Upper lobe of left lung (tissue), 4 donors: ENCODE measurements around the gene TMC7.

Experiments used
- CTCF ChIP-seq, 6 experiments: fragments of 450-650 bp in 4 of 6; fragments of 200-600 bp in 2 of 6; sonication (generic) in 2 of 6; IDR thresholded peaks; one replicate each; pipeline ENCODE4 v1.5.1; 2016 to 2019; ENCODE audit warnings: antibody characterized with exemption in 6 of 6
- EP300 ChIP-seq, 4 donors: sonication (generic); formaldehyde crosslinking; IDR thresholded peaks; one replicate each; pipeline ENCODE4 v1.5.1; 2017; ENCODE audit warnings: antibody characterized with exemption in 4 of 4, control low read depth in 2 of 4
- POLR2A ChIP-seq, 4 donors: fragments of 450-650 bp; IDR thresholded peaks; one replicate each; pipeline ENCODE4 v1.5.1; 2016 to 2017; ENCODE audit warnings: antibody characterized with exemption in 4 of 4, mild to moderate bottlenecking in 2 of 4
- POLR2AphosphoS5 ChIP-seq, 2 donors: sonication (generic); formaldehyde crosslinking; IDR thresholded peaks; one replicate each; pipeline ENCODE4 v1.5.1; 2017; ENCODE audit warnings: antibody characterized with exemption in 2 of 2

- TF ChIP-seq CTCF (IDR thresholded peaks at IDR 0.05) (no peak), POLR2A (IDR thresholded peaks at IDR 0.05) (no peak), POLR2AphosphoS5 (IDR thresholded peaks at IDR 0.05) (no peak), EP300 (IDR thresholded peaks at IDR 0.05) (no peak)
These were observed 30.2 kb upstream of the TMC7 start for GRCh38 chr16:18953547-18953946.
